Thyroid gland (tissue), 4 donors: ENCODE measurements around the gene KISS1R.

Experiments
- CTCF ChIP-seq, 6 experiments: fragments of 200-600 bp in 3 of 6; fragments of 450-650 bp in 3 of 6; sonication (generic) in 3 of 6; IDR thresholded peaks; one replicate each; pipeline ENCODE4 v1.5.1; 2016 to 2019; ENCODE audit warnings: antibody characterized with exemption in 6 of 6, mild to moderate bottlenecking in 2 of 6, inconsistent platforms in 1 of 6, moderate library complexity in 1 of 6
- POLR2A ChIP-seq, 2 donors: fragments of 450-650 bp; IDR thresholded peaks; one replicate each; pipeline ENCODE4 v1.6.1; 2017; ENCODE audit warnings: antibody characterized with exemption in 2 of 2, mild to moderate bottlenecking in 2 of 2, moderate library complexity in 1 of 2

GRCh38 chr19:917323-918151 is at the start of gene KISS1R:
- TF ChIP-seq POLR2A (IDR thresholded peaks at IDR 0.05) = no peak
- peak in 2 of 6 experiments; percentile 32 to 33 for TF ChIP-seq CTCF (IDR thresholded peaks at IDR 0.05)
